Measurements from ENCODE around the gene GDF7.
"Not testable (repeated sequence)": the region's sequence is repeated elsewhere in the genome, so short reads cannot be mapped to it uniquely, and the experiment has no call there.

Gene GDF7

DNA sequence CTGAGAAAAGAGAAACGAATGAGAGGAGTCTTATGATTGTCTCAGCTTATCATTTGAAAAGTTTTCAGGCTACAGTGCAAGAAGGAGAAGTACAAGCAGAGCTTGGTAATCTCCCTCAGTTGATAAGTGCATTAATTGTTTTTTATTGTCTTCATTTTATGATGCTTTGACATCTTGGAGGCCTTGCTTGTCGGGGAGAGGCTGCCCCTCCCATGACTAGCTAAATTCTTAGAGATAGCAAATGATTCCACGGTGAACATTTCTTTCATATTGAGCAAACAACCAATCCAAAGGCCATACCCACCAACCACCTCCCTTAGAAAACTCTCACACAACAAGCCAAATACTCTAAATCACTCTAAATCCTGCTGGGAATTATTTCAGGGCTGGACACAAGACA, 39.8 kb downstream of the GDF7 start:
- no peak for DNase-seq

DNA sequence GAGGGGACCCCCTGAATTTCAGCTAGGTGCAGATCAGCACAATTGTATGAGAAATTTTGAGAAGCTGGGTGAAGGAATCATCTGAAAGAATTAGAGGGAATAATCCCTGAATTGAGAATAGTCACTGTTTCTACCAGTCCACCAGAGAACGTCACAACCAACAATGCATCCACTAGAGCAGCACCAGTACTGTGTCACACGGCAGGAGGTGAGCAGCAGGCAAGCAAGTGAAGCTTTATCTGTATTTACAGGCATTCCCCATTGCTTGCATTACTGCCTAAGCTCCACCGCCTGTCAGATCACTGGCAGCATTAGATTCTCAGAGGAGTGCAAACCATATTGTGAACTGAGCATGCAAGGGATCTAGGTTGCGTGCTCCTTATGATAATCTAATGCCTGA, 40.7 kb downstream of the GDF7 start:
- no peak for DNase-seq

DNA sequence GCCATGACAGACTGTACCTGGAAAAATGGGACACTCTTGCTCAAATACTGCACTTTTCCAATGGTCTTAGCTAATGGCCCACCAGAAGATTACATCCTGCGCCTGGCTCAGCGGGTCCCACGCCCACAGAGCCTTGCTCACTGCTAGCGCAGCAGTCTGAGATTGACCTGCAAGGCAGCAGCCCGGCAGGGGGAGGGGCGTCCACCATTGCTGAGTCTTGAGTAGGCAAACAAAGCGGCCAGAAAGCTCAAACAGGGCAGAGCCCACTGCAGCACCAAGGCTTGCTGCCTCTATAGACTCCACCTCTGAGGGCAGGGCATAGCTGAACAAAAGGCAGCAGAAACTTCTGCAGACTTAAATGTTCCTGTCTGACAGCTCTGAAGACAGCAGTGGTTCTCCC, 44.7 kb downstream of the GDF7 start:
- DNase-seq: not testable (repeated sequence)

DNA sequence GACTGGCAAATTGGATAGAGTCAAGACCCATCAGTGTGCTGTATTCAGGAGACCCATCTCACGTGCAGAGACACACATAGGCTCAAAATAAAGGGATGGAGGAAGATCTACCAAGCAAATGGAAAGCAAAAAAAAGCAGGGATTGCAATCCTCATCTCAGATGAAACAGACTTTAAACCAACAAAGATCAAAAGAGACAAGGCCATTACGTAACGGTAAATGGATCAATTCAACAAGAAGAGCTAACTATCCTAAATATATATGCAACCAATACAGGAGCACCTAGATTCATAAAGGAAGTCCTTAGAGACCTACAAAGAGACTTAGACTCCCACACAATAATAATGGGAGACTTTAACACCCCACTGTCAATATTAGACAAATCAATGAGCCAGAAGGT, 46.6 kb downstream of the GDF7 start:
- DNase-seq: not testable (repeated sequence)

DNA sequence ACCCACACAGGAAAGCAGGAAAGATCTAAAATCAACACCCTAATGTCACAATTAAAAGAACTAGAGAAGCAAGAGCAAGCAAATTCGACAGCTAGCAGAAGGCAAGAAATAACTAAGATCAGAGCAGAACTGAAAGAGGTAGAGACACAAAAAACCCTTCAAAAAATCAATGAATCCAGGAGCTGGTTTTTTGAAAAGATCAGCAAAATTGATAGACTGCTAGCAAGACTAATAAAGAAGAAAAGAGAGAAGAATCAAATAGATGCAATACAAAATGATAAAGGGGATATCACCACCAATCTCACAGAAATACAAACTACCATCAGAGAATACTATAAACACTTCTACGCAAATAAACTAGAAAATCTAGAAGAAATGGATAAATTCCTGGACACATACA, 47.5 kb downstream of the GDF7 start:
- not testable (repeated sequence) for DNase-seq

DNA sequence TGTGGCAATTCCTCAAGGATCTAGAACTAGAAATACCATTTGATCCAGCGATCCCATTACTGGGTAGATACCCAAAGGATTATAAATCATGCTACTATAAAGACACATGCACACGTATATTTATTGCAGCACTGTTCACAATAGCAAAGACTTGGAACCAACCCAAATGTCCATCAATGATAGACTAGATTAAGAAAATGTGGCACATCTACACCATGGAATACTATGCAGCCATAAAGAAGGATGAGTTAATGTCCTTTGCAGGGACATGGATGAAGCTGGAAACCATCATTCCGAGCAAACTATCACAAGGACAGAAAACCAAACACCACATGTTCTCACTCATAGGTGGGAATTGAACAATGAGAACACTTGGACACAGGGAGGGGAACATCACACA, 49.2 kb downstream of the GDF7 start:
- not testable (repeated sequence) for DNase-seq

DNA sequence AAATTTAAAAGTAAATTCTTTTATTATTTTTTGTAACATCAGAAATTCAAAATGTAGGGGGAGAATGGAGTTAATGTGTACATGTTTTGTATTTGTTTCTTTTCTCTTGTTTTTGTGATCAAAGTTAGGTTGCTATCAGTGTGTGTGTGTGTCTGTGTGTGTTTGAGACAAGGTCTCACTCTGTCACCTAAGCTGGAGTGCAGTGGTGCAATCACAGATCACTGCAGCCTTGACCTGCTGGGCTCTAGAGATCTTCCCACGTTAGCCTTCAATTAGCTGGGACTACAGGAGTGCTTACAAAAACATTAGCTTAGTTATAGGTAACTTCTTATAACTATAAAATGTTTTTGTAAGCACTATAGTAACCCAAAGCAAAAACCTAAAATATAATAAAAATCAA, 50.7 kb downstream of the GDF7 start:
- DNase-seq: no peak

DNA sequence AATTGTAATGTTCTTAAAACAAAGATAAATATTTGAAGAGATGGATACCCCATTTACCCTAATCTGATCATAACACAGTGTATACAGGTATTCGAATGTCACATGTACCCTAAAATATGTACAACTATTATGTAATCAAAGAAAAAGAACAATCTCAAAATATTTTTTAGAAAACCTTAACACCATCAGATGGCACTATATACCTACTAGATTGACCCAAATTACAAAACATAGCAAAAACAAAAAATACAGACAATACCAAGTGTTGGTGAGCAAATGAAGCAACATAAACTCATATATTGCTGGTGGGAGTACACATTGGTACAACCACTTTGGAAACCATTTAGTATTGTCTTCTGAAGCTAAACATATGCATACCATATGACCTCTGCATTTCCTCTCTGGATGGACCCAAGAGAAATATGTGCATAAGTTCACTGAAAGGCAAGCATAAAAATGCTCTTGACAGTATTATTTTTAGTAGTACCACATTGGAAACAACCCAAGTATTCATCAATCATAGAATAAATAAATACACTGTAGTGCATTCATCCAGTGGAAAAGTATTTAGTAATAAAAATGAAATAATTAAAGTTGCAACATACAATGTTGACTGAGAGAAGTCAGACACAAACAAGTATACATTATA, 55.8 kb downstream of the GDF7 start:
- DNase-seq: no peak

DNA sequence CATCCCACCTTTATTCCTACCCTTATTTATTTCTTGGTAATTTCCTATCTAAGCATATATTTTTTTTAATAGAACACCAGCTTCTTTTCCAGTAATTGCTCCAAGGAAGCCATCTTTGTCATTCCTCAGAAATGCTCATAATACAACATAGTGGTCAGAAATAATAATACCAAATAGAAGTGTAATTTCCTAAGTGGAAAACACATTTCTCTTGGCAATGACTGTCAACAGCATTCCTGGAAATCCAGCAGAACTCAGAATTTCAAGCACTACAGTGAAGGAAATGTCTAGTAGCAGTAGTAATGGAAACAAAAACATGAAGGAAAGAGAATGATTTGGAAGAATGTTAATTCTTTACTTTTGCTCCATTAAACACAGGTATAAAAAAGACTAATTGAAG, 56.6 kb downstream of the GDF7 start:
- DNase-seq: no peak

DNA sequence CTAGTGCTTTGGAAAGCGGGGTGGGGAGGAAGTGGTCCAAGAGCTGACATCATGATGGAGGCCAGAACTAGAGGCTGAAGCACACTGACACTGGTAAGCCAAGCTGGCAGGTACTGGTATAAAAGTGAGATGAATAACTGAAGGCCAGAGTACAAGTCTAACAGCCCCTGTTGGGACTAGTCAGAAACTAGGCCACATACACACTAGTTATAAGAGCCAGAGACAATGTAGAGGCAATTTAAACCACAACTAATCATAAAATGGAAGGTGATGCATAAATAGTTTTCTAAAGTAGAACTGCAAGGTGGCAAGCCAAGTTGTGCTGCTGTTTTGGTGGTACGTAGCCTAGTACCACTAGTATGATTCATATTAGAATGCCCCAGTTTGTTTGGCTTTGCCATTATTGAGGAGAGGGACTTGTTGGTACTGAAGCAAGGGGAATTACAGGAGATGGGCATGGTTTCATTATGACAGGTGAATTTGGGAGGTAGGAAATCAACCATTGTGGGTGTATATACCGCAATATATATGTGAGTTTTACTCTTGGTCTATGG, 57.6 kb downstream of the GDF7 start:
- no peak for DNase-seq

DNA sequence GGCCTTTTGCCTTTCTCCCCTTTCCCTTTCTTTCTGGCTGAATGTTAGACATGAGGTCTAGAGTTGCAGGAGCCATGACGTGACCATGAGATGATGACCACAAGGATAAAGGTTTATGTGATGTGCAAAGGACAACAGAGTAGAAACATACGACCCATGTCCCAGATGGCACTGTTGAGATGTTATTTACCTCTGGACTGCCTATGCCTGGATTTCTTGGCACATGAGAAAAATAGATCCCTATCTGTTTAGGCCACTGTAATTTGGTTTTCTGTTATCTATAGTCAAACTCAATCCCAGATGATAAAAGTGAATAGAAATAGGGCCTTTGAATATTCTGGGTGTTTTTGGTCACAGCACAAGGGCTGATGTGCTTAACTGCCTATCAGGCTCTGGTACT, 58.8 kb downstream of the GDF7 start:
- DNase-seq: no peak

DNA sequence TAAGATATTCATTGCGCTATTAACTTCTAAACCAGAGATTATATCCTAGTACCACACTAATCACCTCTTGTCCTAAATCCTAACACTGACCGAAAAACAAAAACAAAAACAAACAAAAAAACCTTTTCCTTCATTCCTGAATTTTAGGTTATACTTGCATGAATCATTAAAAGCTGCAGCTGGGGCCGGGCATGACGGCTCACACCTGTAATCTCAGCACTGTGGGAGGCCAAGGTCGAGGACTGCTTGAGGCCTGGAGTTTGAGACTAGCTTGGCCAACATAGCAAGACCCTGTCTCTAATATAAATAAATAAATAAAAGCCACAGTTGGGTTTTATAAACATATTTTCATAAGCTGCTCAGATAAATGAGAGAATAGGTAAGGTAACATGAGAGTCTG, 60.0 kb downstream of the GDF7 start:
- no peak for DNase-seq

DNA sequence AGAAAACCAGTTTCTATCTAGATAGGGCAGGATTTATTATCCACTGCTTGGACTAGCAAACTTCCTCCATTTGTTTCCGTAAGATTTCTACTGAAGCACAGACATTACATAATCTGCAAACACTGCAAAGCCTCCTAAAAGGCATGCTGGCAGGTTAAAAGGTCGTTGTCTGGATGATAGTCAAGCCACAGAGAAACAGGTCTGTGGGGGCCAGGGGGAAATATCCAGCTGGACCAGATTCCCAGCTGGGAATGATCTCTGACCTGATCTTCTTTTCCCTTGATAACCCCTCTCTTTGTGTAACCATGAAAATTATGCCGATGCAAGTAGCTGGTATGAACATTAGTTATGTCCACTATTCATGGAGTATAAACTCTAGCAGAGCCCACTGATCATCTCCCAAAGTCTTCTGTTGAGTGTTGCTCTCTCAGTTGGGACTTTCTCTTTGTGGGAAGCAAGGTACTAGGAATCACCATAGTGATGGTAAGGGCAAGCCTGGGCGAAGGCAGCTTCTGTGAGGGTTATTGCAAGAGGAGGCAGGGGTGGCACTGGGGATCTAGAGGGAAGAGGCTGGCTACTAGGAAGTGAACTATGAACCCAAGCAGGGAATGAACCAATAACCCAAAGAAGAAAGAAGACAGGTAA, 61.3 kb downstream of the GDF7 start:
- DNase-seq: no peak
